Activated CD4-positive, alpha-beta T cell treated with anti-CD3 and anti-CD28 coated beads, Interleukin-2, amount 50 U/mL, for 4 hours (primary cell): Measurements from ENCODE around the gene SH3TC2.

Experiments used
- DNase-seq, 2 experiments: peaks; one replicate each; pipeline ENCODE4 v3.0.0-alpha.2; 2020

SH3TC2 gene

GRCh38 chr5:148996270-148996669, 66.6 kb downstream of the SH3TC2 start:
- no peak for DNase-seq

- DNase-seq = no peak
These were observed 67.1 kb downstream of the SH3TC2 start for GRCh38 chr5:148995791-148996190.

- DNase-seq = no peak
These were observed 69.5 kb downstream of the SH3TC2 start for GRCh38 chr5:148993283-148993936.

GRCh38 chr5:148992265-148992664, 70.6 kb downstream of the SH3TC2 start:
- no peak for DNase-seq

GRCh38 chr5:148991566-148991965, 71.3 kb downstream of the SH3TC2 start:
- DNase-seq = no peak

- DNase-seq = no peak
These were observed 72.0 kb downstream of the SH3TC2 start for GRCh38 chr5:148990817-148991216.

- no peak for DNase-seq
These were observed 73.3 kb downstream of the SH3TC2 start for GRCh38 chr5:148989567-148989966.

- DNase-seq = no peak
These were observed 74.5 kb downstream of the SH3TC2 start for GRCh38 chr5:148988328-148988727.

- no peak for DNase-seq
These were observed 76.2 kb downstream of the SH3TC2 start for GRCh38 chr5:148986636-148987035.

- no peak for DNase-seq
These were observed 78.5 kb downstream of the SH3TC2 start for GRCh38 chr5:148984345-148984744.

GRCh38 chr5:148981353-148981752, 81.5 kb downstream of the SH3TC2 start:
- no peak for DNase-seq

GRCh38 chr5:148980731-148981130, 82.1 kb downstream of the SH3TC2 start:
- DNase-seq = no peak

- no peak for DNase-seq
These were observed 83.7 kb downstream of the SH3TC2 start for GRCh38 chr5:148979083-148979723.

GRCh38 chr5:148978370-148979082, 84.3 kb downstream of the SH3TC2 start:
- DNase-seq = no peak

GRCh38 chr5:148976569-148977381, 86.1 kb downstream of the SH3TC2 start:
- no peak for DNase-seq

- no peak for DNase-seq
These were observed 88.1 kb downstream of the SH3TC2 start for GRCh38 chr5:148974642-148975327.

GRCh38 chr5:148973455-148973854, 89.4 kb downstream of the SH3TC2 start:
- no peak for DNase-seq

GRCh38 chr5:148972974-148973374, 89.9 kb downstream of the SH3TC2 start:
- DNase-seq = no peak

GRCh38 chr5:148972396-148972795, 90.5 kb downstream of the SH3TC2 start:
- DNase-seq = no peak

- no peak for DNase-seq
These were observed 92.0 kb downstream of the SH3TC2 start for GRCh38 chr5:148970876-148971275.

GRCh38 chr5:148970228-148970627, 92.6 kb downstream of the SH3TC2 start:
- DNase-seq = no peak

GRCh38 chr5:148969291-148969690, 93.6 kb downstream of the SH3TC2 start:
- no peak for DNase-seq

GRCh38 chr5:148968311-148968710, 94.6 kb downstream of the SH3TC2 start:
- DNase-seq = no peak
